HG03039 (cell line): ENCODE data around the gene RNFT2.

Experiments used
- ATAC-seq: cut with Tn5 transposase; IDR thresholded peaks from one replicate; pipeline ENCODE4 v1.9.1; 2021; ENCODE audit warnings: mild to moderate bottlenecking, moderate library complexity; ENCODE audit not compliant: unreplicated experiment

RNFT2 gene

DNA sequence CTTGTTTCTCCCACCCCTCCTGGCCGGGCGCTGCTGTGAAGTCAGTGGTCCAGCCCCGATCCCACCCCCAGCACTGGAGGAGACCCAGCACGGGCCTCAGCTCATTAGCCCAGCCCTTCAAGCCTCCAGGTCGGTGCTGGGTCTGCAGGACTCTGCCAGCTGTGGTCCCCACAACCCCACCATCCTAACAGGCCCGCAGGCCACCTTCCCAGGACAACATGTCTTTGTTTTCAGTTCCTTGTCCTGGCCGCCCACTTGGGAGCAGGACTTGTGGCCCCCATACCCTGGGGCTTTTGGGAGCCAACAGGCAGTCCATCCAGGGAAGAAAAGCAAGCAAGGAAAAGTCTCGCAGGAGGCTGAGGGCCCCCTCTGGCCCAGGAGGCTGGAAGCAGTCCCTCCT lies 83.2 kb downstream of the RNFT2 start:
- no peak for ATAC-seq

DNA sequence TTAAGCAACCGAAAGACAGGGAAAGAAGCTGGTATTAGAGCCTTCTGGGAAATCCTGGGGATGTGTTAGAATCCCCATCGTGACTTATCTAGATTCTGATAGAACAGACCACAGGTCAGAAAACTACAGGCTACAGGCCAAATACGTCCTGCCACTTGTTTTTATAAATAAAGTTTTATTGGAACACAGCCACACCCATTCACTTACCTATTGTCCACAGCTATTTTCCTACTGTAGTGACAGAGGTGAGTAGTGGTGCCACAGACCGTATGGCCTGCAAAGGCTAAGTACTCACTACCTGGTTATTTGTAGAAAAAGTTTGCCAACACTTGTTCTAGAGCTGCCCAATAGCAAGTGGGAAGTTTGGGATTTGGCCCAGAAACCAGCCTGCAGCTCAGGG lies 89.3 kb downstream of the RNFT2 start:
- ATAC-seq = no peak

DNA sequence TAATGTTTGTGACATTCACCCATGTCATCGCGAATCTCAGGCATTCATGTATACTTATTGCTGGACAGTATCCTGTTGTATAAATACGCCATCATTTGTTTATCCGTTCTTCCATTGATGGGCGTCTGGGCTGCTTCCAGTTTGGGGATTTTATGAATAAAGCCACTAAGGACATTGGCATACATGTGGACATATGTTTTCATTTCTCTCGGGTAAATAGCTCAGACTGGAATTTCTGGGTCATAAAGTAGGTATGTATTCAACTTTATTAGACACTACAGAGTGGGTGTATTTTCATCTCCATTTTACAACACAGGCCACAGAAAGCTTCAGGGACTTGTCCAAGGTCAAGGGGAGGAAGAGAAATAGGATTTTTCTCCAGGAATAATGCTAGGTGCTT lies 94.2 kb downstream of the RNFT2 start:
- no peak for ATAC-seq

DNA sequence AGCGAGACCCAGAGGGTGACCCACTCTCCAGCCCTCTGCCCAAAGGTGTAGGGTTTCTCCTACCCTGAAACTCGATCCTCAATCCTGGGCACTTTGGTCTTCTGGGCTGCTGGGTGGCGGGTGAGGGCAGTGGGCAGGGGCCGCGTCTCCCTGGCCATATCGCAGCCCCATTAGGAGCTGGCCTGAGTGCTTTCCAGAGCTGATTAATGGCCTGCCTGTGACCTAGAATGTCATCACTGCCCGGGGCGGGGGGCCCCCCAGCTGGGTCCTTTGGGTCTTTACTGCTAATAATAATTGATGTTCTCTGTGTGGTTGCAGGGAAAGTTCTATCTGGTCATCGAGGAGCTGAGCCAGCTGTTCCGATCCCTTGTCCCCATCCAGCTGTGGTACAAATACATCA lies 95.4 kb downstream of the RNFT2 start:
- ATAC-seq = no peak

DNA sequence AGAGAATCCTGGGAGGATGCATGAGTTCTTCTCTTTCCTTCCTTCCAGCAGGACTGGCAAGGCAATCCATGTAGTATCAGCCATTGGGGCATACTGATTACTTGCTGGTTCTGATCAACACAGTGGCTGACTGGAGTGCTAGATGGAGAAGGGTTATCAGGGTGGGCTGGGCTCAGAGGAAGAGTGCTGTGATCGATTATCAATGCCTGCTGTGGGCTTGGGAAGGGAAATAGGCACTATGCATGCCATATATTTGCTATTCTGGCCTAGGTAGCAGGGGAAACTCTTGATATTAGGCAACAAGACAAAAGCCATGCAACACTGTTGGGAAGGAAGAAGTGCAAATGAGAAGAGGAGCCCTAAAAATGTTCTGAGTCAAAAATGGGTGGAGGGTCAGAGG lies 97.4 kb downstream of the RNFT2 start:
- no peak for ATAC-seq

DNA sequence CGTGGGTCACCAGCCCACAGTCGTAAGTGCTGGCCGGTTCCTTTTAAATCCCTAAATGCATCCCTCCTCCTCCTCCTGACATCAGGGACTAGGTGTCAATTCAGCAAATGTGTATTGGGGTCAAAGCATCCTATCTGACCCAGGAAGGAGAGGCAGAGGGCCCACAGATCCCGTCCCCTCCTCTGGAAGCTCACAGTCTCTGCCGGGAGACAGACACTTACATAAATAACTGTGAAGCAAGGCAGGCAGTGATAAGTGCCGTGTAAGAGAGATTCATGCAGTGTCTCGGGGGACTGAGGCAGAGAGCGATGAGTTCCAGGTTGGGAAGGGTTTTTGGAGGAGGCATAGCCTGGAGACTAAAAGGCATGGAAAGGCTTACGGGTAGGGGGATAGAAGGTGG lies 99.0 kb downstream of the RNFT2 start:
- no peak for ATAC-seq

DNA sequence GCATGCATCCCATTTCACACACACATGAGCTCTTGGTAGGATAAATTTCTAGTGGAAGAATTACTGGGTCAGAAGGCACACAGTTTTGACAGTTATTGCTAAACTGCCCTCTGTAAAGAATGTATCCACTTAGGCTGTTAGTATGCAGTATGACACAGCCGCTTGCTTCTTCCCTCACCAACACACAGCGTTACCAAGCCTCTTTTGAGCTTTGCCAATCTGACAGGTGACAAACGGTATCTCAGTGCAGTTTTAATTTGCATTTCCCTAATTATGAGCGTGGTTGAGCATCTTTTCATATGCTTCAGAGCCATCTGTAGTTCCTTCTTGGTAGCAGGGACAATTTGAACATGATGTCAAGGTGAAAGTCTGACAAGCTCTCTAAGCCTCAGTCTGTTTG lies 100.2 kb downstream of the RNFT2 start:
- ATAC-seq = no peak

DNA sequence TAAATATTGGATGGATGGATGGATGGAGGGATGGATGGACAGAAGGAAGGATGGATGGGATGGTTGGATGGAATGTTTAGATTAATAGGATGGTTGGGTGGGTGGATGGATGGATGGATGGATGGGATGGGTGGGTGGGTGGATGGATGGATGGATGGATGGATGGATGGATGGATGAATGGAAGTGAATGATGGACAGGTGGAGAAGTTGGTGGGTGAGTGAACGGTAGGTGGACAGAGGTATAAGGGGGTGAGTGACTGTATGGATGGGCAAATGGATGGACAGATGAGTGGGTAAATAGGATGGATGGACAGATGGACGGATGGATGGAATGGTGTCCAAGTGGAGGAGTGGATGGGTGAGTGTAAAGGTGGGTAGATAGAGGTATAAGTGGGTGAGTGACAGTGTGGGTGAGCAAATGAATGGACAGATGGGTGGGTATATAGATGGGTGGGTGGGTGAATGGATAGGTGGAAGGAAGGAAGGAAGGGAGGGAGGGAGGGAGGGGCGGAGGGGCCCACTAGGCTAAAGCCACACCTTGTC lies 101.2 kb downstream of the RNFT2 start:
- no peak for ATAC-seq

DNA sequence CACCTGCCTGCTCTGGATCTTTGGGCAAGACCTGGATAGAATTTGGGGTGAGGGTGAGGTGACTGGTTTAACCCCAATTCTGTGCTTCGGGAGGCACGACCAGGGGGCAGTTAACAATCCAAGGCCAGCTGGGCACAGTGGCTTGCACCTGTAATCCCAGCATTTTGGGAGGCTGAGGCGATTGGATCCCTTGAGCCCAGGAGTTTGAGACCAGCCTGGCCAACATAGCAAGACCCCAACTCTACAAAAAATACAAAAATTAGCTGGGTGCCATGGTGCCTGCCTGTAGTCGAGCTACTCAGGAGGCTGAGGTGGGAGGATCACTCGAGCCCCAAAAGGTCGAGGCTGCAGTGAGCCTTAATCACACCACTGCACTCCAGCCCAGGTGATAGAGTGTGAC lies 105.0 kb downstream of the RNFT2 start:
- no peak for ATAC-seq

DNA sequence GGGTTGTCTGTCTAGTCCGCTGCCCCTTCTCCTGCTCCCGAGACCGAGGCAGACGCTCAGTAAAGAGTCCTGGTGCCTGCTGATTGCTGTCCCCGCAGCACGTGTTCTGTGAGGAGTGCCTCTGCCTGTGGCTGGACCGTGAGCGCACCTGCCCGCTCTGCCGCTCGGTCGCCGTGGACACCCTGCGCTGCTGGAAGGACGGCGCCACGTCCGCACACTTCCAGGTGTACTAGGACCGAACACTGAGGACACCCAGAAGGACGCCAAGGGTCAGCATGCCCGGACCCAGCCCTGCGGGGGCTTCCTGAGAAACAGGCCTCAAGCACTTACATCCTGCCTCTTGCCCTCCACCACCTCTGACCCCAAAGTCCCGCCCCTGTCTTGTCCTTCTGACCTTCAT lies 111.1 kb downstream of the RNFT2 start:
- no peak for ATAC-seq

DNA sequence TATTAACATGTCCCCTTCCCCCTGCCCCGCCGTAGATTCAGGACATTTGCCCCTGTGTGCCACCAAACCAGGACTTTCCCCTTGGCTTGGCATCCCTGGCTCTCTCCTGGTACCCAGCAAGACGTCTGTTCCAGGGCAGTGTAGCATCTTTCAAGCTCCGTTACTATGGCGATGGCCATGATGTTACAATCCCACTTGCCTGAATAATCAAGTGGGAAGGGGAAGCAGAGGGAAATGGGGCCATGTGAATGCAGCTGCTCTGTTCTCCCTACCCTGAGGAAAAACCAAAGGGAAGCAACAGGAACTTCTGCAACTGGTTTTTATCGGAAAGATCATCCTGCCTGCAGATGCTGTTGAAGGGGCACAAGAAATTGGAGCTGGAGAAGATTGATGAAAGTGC lies 114.2 kb downstream of the RNFT2 start:
- no peak for ATAC-seq

DNA sequence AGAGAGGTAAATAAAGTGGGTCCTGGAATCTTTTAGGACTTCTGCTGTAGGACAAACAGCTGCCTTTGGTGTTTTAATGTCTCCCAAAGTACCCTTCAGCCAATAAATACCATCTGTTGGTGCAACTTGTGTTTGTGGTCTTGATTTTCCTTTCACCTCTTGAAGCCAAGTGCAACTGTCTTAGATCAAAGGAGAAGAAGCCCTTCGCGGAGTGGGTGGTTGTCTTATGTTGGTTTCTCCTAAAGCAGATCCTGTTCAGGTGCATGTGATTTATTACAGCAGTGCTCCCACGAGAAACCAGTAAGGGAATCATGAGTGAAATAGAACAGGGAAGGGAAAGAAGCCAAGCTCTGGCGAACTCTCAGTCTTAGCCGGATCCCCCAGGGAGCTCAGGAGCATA lies 115.4 kb downstream of the RNFT2 start:
- no peak for ATAC-seq

DNA sequence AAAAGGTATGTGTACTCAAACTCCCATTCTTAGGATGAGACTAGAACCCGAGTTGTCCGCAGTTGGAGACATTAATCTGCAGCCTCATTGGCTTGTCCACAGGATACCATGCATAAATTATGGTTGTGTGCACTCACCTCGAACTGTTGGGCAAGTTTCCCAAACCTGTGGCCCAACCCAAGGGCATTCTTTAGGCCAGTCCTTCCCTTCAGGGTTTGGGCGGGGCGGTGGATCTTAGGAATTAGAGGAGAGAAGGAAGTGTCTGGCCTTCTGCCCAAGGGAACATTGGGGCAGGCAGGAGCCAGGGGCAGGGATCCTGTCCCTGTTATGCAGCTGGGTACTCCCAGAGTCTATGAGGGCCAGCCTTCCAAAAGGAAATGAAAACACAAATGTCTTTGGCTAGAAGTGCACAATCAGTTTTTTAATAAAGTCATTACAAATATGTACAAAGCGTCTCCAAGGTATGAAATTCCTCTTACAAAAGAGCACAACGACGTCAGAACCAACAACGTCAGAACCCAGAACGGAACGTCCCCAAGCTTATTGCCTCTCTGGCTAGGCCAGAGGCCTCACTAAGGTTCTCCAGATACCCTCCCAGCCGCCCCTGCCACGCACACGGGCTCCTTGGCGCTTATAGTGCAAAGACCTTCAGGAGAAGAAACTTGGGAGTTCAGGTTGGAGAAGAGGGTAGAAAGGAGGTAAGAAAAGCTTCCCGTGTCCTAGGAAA lies 117.8 kb downstream of the RNFT2 start:
- ATAC-seq = no peak

DNA sequence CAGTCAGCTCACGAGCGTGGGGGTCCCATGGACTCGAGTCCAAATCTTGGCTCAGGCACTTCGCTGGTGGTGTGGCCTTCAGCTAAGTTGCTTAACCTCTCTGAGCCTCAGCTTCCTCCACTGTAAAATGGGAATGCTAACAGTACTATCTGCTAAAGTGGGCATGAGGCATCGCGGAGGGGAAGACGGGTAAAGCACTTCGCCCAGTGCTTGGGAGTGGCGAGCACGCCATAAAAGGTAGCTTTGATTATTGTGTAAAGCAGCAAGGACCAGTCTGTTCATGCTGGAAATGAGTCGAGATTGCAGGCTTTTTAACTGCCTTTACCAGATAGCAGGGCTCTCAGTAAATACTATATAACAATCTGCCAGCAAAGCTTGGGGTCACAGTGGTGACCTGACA lies 118.6 kb downstream of the RNFT2 start:
- ATAC-seq = no peak

DNA sequence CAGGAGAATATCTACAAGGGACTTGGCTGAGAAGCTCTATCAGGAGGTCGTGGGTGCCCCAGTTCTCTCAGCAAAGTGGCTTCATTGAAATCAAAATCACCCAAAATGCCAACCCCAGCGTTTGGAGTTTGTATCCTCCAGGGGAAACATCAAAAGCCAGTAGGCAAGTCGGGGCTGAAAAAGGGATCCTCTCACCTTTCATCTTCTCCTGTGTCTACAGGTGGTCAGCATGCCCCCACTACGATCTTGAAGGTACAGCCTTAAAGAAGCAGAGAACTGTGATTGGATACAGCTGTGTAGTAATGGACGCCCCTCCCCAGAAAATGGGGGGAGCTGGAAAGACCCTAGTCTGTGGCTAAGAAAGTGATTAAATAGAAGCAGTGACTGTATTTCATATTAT lies 121.0 kb downstream of the RNFT2 start:
- ATAC-seq = no peak

DNA sequence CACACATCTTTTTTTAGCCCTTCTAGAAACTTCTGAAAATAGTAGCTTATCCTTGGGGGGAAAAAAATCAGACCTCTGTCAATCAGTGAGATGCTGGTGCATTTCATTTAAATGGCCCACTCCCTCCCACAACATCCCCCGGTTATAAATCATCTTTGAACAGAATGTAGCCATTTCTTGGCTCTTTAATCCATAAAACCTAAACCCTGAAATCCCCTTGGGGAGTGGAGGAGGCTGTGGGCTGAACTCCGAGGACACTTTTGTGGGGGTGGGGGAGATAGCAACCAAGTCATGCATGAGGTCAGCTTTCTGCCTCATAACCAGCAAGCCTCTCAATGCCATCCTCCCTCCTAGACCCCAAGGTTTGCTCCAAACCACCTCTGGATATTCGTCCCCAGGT lies 122.1 kb downstream of the RNFT2 start:
- ATAC-seq = no peak

DNA sequence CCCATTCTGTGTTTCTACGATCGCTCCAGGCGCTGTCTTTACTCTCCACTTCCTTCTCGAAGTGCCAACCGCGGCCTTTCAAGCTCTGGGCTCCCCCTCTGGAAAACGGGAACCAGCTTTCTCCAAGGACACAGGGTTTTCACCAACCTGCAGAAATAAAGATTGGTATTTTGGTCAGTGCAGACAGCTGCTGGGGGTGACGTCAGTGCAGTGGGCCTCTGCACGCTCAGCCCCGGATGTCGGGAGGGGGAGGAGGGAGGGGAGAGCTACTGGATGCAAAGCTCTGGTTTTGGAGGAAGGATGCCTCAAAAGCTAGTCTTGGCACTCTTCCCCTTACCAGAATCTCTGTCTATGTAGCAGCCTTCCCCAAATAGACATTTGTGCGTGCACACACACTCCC lies 123.2 kb downstream of the RNFT2 start:
- ATAC-seq = peak; percentile 76

DNA sequence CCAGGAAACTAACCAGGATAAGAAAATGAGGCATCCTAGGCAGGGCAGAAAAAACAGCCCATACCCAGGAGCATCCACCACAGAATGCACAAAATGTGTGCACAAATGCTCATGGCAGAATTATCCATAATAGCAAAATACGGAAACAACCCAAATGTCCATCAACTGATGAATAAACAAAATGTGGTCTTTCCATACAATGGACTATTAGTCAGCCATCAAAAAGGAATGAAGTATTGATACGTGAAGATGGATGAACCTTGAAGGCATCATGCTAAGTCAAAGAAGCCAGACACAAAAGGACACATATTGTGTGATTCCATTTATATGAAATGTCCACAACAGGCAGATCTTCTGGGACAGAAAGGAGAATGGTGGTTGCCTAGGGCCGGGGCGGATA lies 124.1 kb downstream of the RNFT2 start:
- ATAC-seq = no peak

DNA sequence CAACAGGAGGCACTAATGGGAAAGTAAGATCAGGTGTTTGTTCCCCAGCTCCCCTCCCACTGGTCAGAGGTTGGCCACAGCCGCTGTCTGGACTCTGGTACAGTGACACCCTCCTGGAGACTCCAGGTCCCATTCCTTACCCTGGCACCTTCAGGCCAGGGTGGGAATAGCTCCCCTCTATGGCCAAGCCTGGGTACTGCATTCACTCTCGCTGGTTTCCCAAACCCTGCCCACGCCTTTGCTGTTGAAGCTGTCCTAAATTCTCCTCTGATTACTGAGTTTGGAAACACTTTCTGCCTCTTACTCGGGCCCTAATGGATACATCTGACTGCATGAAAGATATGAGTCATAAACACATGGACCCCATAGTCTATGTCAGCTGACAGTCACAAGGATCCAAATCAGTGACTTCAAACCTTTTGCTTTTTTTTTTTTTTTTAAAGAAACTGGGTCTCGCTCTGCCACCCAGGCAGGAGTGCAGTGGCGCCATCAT lies 125.2 kb downstream of the RNFT2 start:
- ATAC-seq = no peak

DNA sequence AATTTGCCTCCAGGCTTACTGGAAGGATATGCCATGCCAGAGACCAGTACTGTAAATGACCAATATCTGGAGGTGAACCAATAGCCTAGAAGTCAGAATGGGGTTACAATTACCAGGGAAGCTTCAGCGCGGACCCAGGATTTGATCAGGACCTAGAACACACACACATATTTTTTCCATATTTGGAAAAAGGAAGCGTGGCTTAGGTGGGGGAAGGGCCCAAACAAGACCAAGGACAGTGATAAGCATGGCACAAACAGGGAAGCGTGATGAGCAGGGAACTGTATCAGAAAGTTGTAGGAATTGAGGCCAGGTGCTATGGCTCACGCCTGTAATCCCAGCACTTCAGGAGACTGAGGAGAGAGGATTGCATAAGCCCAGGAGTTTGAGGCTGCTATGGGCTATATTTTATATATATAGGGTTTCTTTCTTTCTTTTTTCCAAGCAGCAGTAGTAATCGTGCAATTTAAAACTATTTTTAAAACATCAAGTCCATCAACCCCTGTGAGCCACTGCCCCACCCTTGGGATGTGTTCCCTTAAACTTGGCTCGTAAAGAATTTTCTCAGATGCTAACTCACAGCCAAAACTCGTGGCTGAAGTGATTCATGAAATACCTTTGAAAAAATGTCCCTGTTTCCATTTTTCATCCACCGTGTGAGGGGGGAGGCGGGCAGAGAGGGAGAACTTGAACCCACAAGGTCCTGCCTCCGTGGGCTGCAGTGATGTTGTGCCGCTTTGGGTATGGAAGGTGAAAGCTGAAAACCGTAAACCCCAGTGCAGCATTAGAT lies 126.5 kb downstream of the RNFT2 start:
- no peak for ATAC-seq

DNA sequence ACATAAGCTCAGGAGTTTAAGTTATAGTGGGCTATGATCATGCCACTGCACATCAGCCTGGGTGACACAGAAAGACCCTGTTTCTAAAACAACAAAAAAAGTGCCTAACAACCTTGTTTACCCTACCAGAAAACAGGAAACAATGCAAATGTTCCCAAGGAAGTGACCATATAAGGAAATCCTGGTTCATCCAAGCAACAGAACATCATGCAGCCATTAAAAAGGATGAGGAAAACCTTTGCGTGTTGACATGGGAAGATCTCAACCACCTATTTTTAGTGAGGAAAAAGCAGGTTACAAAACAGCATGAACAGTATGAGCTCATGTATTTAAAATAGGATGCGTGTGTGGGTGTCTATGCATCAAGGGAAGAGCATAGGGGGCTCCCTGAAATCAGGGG lies 129.4 kb downstream of the RNFT2 start:
- no peak for ATAC-seq

DNA sequence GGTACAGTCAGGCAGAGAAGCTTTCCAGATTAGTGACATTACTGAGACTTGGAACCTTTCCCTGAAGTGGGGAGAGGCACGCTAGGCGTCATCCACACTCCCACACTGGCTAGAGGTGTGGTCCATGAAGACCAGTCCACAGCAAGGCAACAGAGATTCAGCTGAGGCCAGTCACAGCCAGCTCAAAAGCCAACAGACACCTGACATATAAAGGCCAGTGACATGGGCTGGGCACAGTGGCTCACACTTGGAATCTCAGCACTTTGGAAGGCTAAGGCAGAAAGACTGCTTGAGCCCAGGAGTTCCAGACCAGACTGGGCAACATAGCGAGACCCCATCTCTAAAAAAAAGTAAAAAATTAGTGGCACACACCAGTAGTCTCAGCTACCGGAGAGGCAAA lies 132.2 kb downstream of the RNFT2 start:
- no peak for ATAC-seq
